ENCODE data around the gene DDX25. TPM values are rescaled to one million over a fixed set of nuclear protein-coding genes. Genes with fewer than 3 reads are reported as not detected.

Gene DDX25
- total RNA-seq, 1 experiment from 2014 or later, result 0.39 TPM

DNA sequence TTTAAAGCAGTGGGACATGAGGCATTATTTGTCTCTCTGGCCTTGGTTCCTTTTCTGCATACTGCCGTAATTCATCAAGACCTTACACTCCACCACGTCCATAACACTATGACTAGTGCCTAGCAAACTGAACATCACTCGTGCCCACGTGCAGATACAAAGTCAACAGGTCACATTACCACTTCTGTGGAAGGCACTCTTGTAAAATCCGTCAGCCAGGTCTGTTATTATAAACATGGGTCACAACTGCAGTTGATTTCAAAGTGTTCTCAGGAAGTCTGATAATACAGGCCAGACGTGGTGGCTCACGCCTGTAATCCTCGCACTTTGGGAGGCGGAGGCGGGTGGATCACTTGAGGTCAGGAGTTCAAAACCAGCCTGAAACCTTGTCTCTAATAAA is 55.6 kb downstream of the DDX25 start:
- BruUV-seq (replicated peaks), result no TSS peak
- H3K27me3 ChIP-seq (replicated peaks; ENCODE audit: insufficient read depth, low read depth, low read length, poor library complexity), result no peaks in the 10 kb centered on the region
- no peak overlapping the region for H3K27ac ChIP-seq (ENCODE audit: low read depth, low read length, poor library complexity, severe bottlenecking)
- TF ChIP-seq, protein P1, sequence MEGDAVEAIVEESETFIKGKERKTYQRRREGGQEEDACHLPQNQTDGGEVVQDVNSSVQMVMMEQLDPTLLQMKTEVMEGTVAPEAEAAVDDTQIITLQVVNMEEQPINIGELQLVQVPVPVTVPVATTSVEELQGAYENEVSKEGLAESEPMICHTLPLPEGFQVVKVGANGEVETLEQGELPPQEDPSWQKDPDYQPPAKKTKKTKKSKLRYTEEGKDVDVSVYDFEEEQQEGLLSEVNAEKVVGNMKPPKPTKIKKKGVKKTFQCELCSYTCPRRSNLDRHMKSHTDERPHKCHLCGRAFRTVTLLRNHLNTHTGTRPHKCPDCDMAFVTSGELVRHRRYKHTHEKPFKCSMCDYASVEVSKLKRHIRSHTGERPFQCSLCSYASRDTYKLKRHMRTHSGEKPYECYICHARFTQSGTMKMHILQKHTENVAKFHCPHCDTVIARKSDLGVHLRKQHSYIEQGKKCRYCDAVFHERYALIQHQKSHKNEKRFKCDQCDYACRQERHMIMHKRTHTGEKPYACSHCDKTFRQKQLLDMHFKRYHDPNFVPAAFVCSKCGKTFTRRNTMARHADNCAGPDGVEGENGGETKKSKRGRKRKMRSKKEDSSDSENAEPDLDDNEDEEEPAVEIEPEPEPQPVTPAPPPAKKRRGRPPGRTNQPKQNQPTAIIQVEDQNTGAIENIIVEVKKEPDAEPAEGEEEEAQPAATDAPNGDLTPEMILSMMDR (conservative IDR thresholded peaks at IDR 0.05; ENCODE audit: low read depth, low read length), result no peak
- TF ChIP-seq EZH2 (IDR thresholded peaks at IDR 0.05; ENCODE audit: borderline replicate concordance, low read depth, low read length, poor library complexity, severe bottlenecking), result no peak
- ChIA-PET POLR2A (ENCODE audit: low non-redundant PET) (no interaction called here), CTCF (no interaction called here)
- peaks cover 3% of the 10 kb centered on the region for H3K9me3 ChIP-seq (ENCODE audit: low read depth, low read length, poor library complexity, severe bottlenecking)
- no peak overlapping the region for H3K4me3 ChIP-seq (ENCODE audit: low read depth, low read length, poor library complexity, severe bottlenecking)
- intact Hi-C loops (cut with micrococcal nuclease; ENCODE audit: unreplicated experiment), result no loop called here
- no peaks in the 10 kb centered on the region for H3K36me3 ChIP-seq (ENCODE audit: insufficient read depth, low read length, poor library complexity, severe bottlenecking)
- peaks cover 5% of the 10 kb centered on the region for H3K4me1 ChIP-seq (ENCODE audit: insufficient read depth, low read length, poor library complexity, severe bottlenecking)
- DNase-seq (ENCODE audit: low spot score), result no peak

DNA sequence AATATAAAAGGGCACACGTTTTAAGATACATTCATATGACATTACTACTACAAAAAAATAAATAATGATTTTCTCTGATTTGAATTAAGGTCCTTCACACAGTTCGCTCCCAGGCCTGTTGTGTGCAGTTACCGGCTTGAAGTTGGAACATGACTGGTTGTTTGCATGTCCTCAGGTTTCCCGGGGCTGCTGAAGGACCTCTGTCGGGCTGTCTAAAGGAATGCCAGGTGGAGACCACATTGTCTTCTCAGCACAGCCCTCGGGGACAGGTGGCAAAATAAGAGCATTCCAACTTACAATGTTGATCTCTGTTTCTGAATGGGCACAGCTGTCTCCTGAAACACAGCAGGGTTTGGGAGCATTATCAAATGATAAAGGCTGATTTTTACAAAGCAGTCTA is 56.5 kb downstream of the DDX25 start:
- Histone ChIP-seq H3K9me3 (ENCODE audit: low read depth, low read length, poor library complexity, severe bottlenecking) (peaks cover 3% of the 10 kb centered on the region), H3K4me1 (ENCODE audit: insufficient read depth, low read length, poor library complexity, severe bottlenecking) (peaks cover 5% of the 10 kb centered on the region), H3K27ac (ENCODE audit: low read depth, low read length, poor library complexity, severe bottlenecking) (no peak overlapping the region), H3K27me3 (replicated peaks; ENCODE audit: insufficient read depth, low read depth, low read length, poor library complexity) (no peaks in the 10 kb centered on the region), H3K4me3 (ENCODE audit: low read depth, low read length, poor library complexity, severe bottlenecking) (no peak overlapping the region), H3K36me3 (ENCODE audit: insufficient read depth, low read length, poor library complexity, severe bottlenecking) (no peaks in the 10 kb centered on the region)
- no TSS peak for BruUV-seq (replicated peaks)
- TF ChIP-seq EZH2 (IDR thresholded peaks at IDR 0.05; ENCODE audit: borderline replicate concordance, low read depth, low read length, poor library complexity, severe bottlenecking), result no peak
- TF ChIP-seq, protein P1 (conservative IDR thresholded peaks at IDR 0.05; ENCODE audit: low read depth, low read length), result no peak
- POLR2A ChIA-PET (ENCODE audit: low non-redundant PET), result no interaction called here
- CTCF ChIA-PET, result no interaction called here
- no peak for DNase-seq (ENCODE audit: low spot score)
- intact Hi-C loops (cut with micrococcal nuclease; ENCODE audit: unreplicated experiment), result no loop called here

DNA sequence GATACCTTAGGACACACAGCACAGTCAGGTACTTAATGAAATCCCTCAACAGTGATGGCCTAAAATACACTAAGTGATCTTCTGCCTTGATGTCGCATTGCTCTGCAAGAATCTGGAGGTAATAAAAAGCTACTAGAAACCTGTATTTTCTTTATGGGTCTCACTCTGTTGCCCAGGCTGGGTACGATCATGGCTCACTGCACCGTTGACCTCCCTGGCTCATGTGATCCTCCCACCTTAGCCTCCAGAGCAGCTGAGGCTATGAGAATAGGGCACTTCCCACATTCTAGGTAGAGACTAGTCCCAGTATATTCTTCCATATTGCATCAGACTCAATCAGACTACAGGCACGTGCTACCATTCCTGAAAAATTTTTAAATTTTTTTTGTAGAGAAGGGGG is 63.2 kb downstream of the DDX25 start:
- intact Hi-C loops (cut with micrococcal nuclease; ENCODE audit: unreplicated experiment), result no loop called here
- no peak overlapping the region for H3K4me3 ChIP-seq (ENCODE audit: low read depth, low read length, poor library complexity, severe bottlenecking)
- H3K27me3 ChIP-seq (replicated peaks; ENCODE audit: insufficient read depth, low read depth, low read length, poor library complexity), result no peaks in the 10 kb centered on the region
- CTCF ChIA-PET, result no interaction called here
- BruUV-seq (replicated peaks), result no TSS peak
- H3K36me3 ChIP-seq (ENCODE audit: insufficient read depth, low read length, poor library complexity, severe bottlenecking), result no peaks in the 10 kb centered on the region
- POLR2A ChIA-PET (ENCODE audit: low non-redundant PET), result no interaction called here
- no peak overlapping the region for H3K27ac ChIP-seq (ENCODE audit: low read depth, low read length, poor library complexity, severe bottlenecking)
- H3K4me1 ChIP-seq (ENCODE audit: insufficient read depth, low read length, poor library complexity, severe bottlenecking), result peaks cover 5% of the 10 kb centered on the region
- no peak for DNase-seq (ENCODE audit: low spot score)
- peaks cover 3% of the 10 kb centered on the region for H3K9me3 ChIP-seq (ENCODE audit: low read depth, low read length, poor library complexity, severe bottlenecking)
- TF ChIP-seq, protein P1 (conservative IDR thresholded peaks at IDR 0.05; ENCODE audit: low read depth, low read length), result no peak
- no peak for TF ChIP-seq EZH2 (IDR thresholded peaks at IDR 0.05; ENCODE audit: borderline replicate concordance, low read depth, low read length, poor library complexity, severe bottlenecking)

Measured in A673 (cell line).